Adrenal gland (tissue), 5 donors: ENCODE measurements around the gene AIP.

Experiments
- POLR2A ChIP-seq, 2 donors: fragments of 450-650 bp; IDR thresholded peaks; one replicate each; pipeline ENCODE4 v1.6.1; 2017; ENCODE audit warnings: antibody characterized with exemption in 2 of 2, mild to moderate bottlenecking in 2 of 2, moderate library complexity in 1 of 2
- TF ChIP-seq, protein P1 (sequence below), 6 experiments: fragments of 450-650 bp in 4 of 6; fragments of 200-600 bp in 2 of 6; sonication (generic) in 1 of 6; IDR thresholded peaks; 1 replicate in 5 of 6; 2 replicates in 1 of 6; pipeline versions ENCODE4 v1.5.1 to v1.8.0; 2016 to 2021; ENCODE audit warnings: antibody characterized with exemption in 6 of 6, mild to moderate bottlenecking in 2 of 6, moderate library complexity in 1 of 6
- donor health status: DM: no; HTN: no; CAD: no.

DNA sequence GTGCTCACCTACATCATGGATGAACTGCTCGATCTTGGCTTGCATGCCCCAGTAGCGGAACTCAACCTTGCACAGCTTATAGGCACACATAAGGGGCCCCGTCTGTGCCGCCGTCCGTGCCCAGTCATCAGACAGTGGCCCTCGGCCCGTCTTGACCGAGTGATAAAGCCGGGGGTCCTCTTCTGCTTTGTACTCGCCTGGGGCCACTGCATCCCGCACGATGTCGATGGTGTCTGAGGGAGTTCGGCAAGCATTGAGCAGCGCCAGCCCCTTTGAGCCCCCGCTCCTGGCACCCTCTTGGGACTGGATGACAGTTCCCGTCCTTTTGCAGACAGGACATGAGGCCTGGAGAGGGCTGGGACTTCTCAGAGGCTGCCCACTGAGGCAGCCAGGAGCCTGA, 19.0 kb downstream of the AIP start:
- TF ChIP-seq POLR2A (IDR thresholded peaks at IDR 0.05), result no peak
- TF ChIP-seq, protein P1, sequence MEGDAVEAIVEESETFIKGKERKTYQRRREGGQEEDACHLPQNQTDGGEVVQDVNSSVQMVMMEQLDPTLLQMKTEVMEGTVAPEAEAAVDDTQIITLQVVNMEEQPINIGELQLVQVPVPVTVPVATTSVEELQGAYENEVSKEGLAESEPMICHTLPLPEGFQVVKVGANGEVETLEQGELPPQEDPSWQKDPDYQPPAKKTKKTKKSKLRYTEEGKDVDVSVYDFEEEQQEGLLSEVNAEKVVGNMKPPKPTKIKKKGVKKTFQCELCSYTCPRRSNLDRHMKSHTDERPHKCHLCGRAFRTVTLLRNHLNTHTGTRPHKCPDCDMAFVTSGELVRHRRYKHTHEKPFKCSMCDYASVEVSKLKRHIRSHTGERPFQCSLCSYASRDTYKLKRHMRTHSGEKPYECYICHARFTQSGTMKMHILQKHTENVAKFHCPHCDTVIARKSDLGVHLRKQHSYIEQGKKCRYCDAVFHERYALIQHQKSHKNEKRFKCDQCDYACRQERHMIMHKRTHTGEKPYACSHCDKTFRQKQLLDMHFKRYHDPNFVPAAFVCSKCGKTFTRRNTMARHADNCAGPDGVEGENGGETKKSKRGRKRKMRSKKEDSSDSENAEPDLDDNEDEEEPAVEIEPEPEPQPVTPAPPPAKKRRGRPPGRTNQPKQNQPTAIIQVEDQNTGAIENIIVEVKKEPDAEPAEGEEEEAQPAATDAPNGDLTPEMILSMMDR (IDR thresholded peaks at IDR 0.05), result no peak
